Measurements from ENCODE around the gene HTT. TPM values are rescaled to one million over a fixed set of nuclear protein-coding genes. Genes with fewer than 3 reads are reported as not detected.

Gene HTT
- total RNA-seq, 4 donors from 2014 or later: 37.6 to 78.7 (median 56.3) TPM

DNA sequence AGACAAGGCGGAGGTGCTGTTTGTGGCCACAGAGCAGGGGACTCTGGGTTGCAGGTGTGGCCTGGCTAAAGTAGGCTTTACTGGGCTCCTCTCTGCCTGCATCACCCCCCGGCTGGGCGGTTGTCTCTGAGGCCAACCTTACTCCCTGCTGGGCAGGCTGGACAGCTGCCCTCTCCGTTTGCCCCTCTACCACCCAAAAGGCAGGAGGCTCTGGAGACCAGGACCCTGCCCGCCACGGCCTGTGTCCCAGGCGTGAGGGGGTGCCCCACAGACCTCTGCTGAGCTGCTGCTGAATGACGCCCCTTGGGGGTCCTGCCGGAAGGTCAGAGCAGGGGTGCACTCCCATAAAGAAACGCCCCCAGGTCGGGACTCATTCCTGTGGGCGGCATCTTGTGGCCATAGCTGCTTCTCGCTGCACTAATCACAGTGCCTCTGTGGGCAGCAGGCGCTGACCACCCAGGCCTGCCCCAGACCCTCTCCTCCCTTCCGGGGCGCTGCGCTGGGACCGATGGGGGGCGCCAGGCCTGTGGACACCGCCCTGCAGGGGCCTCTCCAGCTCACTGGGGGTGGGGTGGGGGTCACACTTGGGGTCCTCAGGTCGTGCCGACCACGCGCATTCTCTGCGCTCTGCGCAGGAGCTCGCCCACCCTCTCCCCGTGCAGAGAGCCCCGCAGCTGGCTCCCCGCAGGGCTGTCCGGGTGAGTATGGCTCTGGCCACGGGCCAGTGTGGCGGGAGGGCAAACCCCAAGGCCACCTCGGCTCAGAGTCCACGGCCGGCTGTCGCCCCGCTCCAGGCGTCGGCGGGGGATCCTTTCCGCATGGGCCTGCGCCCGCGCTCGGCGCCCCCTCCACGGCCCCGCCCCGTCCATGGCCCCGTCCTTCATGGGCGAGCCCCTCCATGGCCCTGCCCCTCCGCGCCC is 1.1 kb upstream of the HTT start:
- DNase-seq (ENCODE audit: low spot score) (no peak), ATAC-seq (ENCODE audit: low FRiP score) (no peak)
- TF ChIP-seq, protein P1, sequence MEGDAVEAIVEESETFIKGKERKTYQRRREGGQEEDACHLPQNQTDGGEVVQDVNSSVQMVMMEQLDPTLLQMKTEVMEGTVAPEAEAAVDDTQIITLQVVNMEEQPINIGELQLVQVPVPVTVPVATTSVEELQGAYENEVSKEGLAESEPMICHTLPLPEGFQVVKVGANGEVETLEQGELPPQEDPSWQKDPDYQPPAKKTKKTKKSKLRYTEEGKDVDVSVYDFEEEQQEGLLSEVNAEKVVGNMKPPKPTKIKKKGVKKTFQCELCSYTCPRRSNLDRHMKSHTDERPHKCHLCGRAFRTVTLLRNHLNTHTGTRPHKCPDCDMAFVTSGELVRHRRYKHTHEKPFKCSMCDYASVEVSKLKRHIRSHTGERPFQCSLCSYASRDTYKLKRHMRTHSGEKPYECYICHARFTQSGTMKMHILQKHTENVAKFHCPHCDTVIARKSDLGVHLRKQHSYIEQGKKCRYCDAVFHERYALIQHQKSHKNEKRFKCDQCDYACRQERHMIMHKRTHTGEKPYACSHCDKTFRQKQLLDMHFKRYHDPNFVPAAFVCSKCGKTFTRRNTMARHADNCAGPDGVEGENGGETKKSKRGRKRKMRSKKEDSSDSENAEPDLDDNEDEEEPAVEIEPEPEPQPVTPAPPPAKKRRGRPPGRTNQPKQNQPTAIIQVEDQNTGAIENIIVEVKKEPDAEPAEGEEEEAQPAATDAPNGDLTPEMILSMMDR (IDR thresholded peaks at IDR 0.05): no peak

DNA sequence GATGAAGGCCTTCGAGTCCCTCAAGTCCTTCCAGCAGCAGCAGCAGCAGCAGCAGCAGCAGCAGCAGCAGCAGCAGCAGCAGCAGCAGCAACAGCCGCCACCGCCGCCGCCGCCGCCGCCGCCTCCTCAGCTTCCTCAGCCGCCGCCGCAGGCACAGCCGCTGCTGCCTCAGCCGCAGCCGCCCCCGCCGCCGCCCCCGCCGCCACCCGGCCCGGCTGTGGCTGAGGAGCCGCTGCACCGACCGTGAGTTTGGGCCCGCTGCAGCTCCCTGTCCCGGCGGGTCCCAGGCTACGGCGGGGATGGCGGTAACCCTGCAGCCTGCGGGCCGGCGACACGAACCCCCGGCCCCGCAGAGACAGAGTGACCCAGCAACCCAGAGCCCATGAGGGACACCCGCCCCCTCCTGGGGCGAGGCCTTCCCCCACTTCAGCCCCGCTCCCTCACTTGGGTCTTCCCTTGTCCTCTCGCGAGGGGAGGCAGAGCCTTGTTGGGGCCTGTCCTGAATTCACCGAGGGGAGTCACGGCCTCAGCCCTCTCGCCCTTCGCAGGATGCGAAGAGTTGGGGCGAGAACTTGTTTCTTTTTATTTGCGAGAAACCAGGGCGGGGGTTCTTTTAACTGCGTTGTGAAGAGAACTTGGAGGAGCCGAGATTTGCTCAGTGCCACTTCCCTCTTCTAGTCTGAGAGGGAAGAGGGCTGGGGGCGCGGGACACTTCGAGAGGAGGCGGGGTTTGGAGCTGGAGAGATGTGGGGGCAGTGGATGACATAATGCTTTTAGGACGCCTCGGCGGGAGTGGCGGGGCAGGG is 568 bp downstream of the HTT start:
- TF ChIP-seq, protein P1 (IDR thresholded peaks at IDR 0.05): no peak
- DNase-seq (ENCODE audit: low spot score) (peak; percentile 48), ATAC-seq (ENCODE audit: low FRiP score) (peak; percentile 36)

DNA sequence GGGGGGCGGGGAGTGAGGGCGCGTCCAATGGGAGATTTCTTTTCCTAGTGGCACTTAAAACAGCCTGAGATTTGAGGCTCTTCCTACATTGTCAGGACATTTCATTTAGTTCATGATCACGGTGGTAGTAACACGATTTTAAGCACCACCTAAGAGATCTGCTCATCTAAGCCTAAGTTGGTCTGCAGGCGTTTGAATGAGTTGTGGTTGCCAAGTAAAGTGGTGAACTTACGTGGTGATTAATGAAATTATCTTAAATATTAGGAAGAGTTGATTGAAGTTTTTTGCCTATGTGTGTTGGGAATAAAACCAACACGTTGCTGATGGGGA is 1.1 kb downstream of the HTT start:
- DNase-seq (ENCODE audit: low spot score) (no peak), ATAC-seq (ENCODE audit: low FRiP score) (no peak)
- TF ChIP-seq, protein P1 (IDR thresholded peaks at IDR 0.05): no peak

DNA sequence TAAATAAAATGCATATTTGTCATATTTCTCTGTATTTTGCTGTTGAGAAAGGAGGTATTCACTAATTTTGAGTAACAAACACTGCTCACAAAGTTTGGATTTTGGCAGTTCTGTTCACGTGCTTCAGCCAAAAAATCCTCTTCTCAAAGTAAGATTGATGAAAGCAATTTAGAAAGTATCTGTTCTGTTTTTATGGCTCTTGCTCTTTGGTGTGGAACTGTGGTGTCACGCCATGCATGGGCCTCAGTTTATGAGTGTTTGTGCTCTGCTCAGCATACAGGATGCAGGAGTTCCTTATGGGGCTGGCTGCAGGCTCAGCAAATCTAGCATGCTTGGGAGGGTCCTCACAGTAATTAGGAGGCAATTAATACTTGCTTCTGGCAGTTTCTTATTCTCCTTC is 3.3 kb downstream of the HTT start:
- ATAC-seq (ENCODE audit: low FRiP score) (no peak), DNase-seq (ENCODE audit: low spot score) (no peak)
- TF ChIP-seq, protein P1 (IDR thresholded peaks at IDR 0.05): no peak

DNA sequence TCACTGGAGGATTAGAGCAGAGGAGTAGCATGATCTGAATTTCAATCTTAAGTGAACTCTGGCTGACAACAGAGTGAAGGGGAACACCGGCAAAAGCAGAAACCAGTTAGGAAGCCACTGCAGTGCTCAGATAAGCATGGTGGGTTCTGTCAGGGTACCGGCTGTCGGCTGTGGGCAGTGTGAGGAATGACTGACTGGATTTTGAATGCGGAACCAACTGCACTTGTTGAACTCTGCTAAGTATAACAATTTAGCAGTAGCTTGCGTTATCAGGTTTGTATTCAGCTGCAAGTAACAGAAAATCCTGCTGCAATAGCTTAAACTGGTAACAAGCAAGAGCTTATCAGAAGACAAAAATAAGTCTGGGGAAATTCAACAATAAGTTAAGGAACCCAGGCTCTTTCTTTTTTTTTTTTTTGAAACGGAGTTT is 5.2 kb downstream of the HTT start:
- no peak for ATAC-seq (ENCODE audit: low FRiP score)
- DNase-seq (ENCODE audit: low spot score): no peak
- TF ChIP-seq, protein P1 (IDR thresholded peaks at IDR 0.05): no peak

DNA sequence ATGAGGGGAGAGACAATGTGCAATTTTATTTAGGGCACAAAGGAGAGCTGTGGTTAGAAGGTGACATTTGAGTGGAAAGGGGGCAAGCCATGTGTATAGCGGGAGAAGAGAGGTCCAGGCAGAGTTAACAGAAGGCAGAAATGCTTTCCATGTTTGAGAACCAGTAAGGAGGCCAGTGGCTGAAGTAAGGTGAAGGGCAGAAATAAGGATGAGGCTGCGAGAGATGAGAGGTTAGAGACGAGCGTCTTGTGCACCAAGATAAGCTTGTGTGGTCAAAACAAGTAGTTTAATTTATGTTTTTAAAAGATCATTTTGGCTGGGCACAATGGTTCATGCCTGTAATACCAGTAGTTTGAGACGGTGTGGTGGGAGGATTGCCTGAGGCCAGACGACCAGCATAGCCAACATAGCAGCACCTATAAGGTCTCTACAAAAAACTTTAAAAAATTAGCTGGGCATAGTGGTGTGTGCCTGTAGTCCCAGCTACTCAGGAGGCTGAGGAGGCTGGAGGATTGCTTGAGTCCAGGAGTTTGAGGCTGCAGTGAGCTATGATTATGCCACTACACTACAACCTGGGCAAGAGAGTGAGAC is 8.5 kb downstream of the HTT start:
- TF ChIP-seq, protein P1 (IDR thresholded peaks at IDR 0.05): no peak
- DNase-seq (ENCODE audit: low spot score) (no peak), ATAC-seq (ENCODE audit: low FRiP score) (no peak)

All from omental fat pad (tissue), 4 donors.